HEK293T (cell line): ENCODE results near the gene SLC35B4.

Experiments used
- BHLHE40 ChIP-seq: fragments of 450-650 bp; IDR thresholded peaks from 2 replicates; pipeline ENCODE4 v1.6.1; 2016; ENCODE audit warnings: mild to moderate bottlenecking, moderate library complexity, borderline replicate concordance
- CTBP1 ChIP-seq: fragments of 450-650 bp; IDR thresholded peaks from 2 replicates; pipeline ENCODE4 v1.6.1; 2016; ENCODE audit warnings: borderline replicate concordance
- FOXA1 ChIP-seq: fragments of 450-650 bp; IDR thresholded peaks from 2 replicates; pipeline ENCODE4 v1.6.1; 2016; ENCODE audit warnings: mild to moderate bottlenecking
- FOXK2 ChIP-seq: fragments of 450-650 bp; IDR thresholded peaks from 2 replicates; pipeline ENCODE4 v1.6.1; 2016; ENCODE audit warnings: mild to moderate bottlenecking
- FOXM1 ChIP-seq: fragments of 450-650 bp; IDR thresholded peaks from 2 replicates; pipeline ENCODE4 v1.6.1; 2017; ENCODE audit warnings: mild to moderate bottlenecking, borderline replicate concordance
- HDGF ChIP-seq: fragments of 450-650 bp; IDR thresholded peaks from 2 replicates; pipeline ENCODE4 v1.6.1; 2017; ENCODE audit warnings: antibody characterized with exemption, borderline replicate concordance
- L3MBTL2 ChIP-seq: fragments of 450-650 bp; conservative IDR thresholded peaks from 2 replicates; pipeline ENCODE4 v1.6.1; 2016; ENCODE audit warnings: mild to moderate bottlenecking
- LEF1 ChIP-seq: fragments of 450-650 bp; IDR thresholded peaks from 2 replicates; pipeline ENCODE4 v1.6.1; 2017; ENCODE audit warnings: mild to moderate bottlenecking, borderline replicate concordance
- NFRKB ChIP-seq: fragments of 450-650 bp; IDR thresholded peaks from 2 replicates; pipeline ENCODE4 v1.6.1; 2016; ENCODE audit warnings: mild to moderate bottlenecking, moderate library complexity
- PKNOX1 ChIP-seq: fragments of 450-650 bp; IDR thresholded peaks from 2 replicates; pipeline ENCODE4 v1.6.1; 2016
- SP1 ChIP-seq: fragments of 450-650 bp; IDR thresholded peaks from 2 replicates; pipeline ENCODE4 v1.6.1; 2017
- SUZ12 ChIP-seq: fragments of 450-650 bp; IDR thresholded peaks from 2 replicates; pipeline ENCODE4 v1.6.1; 2016; ENCODE audit warnings: mild to moderate bottlenecking
- TARDBP ChIP-seq: fragments of 450-650 bp; IDR thresholded peaks from 2 replicates; pipeline ENCODE4 v1.6.1; 2016
- ZNF384 ChIP-seq: fragments of 450-650 bp; IDR thresholded peaks from 2 replicates; pipeline ENCODE4 v1.6.1; 2016

DNA sequence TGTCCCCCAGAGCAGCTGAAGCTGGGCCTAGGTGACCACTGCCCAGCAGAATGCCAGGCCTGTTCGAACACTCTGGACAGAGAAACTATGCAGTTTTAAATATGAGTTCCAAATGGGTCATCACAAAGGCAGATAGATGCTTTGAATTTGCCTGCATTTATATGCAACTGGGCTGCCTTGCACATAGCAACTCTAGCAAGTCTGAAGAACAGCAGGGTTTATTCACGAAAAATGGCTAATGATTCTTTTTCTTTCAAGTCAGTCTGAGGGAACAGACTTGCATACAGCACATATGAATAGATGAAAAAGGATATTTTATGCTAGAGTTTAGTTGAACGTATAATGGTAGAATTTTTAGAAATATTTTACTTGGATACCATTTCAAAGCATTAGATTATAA is 68.5 kb downstream of the SLC35B4 start:
- TF ChIP-seq PKNOX1: no peak
- TF ChIP-seq SP1: no peak
- no peak for TF ChIP-seq HDGF
- no peak for TF ChIP-seq LEF1
- TF ChIP-seq FOXK2: no peak
- TF ChIP-seq FOXM1: no peak
- TF ChIP-seq FOXA1: no peak
- no peak for TF ChIP-seq L3MBTL2
- no peak for TF ChIP-seq BHLHE40
- no peak for TF ChIP-seq SUZ12
- TF ChIP-seq TARDBP: no peak
- TF ChIP-seq ZNF384: no peak
- no peak for TF ChIP-seq CTBP1
- TF ChIP-seq NFRKB: no peak
